GM19099 (cell line): ENCODE data around the gene IDH1.

Experiments
- POLR2A ChIP-seq: IDR thresholded peaks from 3 replicates; pipeline ENCODE4 v1.6.1; 2011; ENCODE audit warnings: low read depth; ENCODE audit not compliant: insufficient read length; ENCODE audit errors: extremely low read depth

Gene IDH1

GRCh38 chr2:208266936-208267335 lies 12.1 kb upstream of the IDH1 start:
- TF ChIP-seq POLR2A: no peak

GRCh38 chr2:208266553-208266893 lies 11.7 kb upstream of the IDH1 start:
- TF ChIP-seq POLR2A: no peak

GRCh38 chr2:208265801-208266552 lies 11.1 kb upstream of the IDH1 start, which contains the start of gene PIKFYVE:
Gene PIKFYVE, plus strand, starts transcription at chr2:208266255. Its CDS starts 5,265 bp downstream, at chr2:208271520.
- peak; percentile 62 for TF ChIP-seq POLR2A

- peak; percentile 39 for TF ChIP-seq POLR2A
Observed at GRCh38 chr2:208265371-208265800, 10.5 kb upstream of the IDH1 start.

- no peak for TF ChIP-seq POLR2A
Observed at GRCh38 chr2:208256192-208256782, 1.4 kb upstream of the IDH1 start.

- TF ChIP-seq POLR2A: no peak
Observed at GRCh38 chr2:208255557-208256106, 761 bp upstream of the IDH1 start.

GRCh38 chr2:208254118-208254870 lies 577 bp downstream of the IDH1 start:
- no peak for TF ChIP-seq POLR2A

GRCh38 chr2:208253600-208254117 lies 1.2 kb downstream of the IDH1 start:
- TF ChIP-seq POLR2A: no peak

GRCh38 chr2:208252716-208253492 lies 2.0 kb downstream of the IDH1 start:
- no peak for TF ChIP-seq POLR2A

- TF ChIP-seq POLR2A: no peak
Observed at GRCh38 chr2:208251098-208251497, 3.8 kb downstream of the IDH1 start.

GRCh38 chr2:208250388-208250787 lies 4.5 kb downstream of the IDH1 start:
- TF ChIP-seq POLR2A: no peak

GRCh38 chr2:208249296-208249695 lies 5.6 kb downstream of the IDH1 start:
- no peak for TF ChIP-seq POLR2A

GRCh38 chr2:208248601-208249000 lies 6.3 kb downstream of the IDH1 start:
- no peak for TF ChIP-seq POLR2A

- no peak for TF ChIP-seq POLR2A
Observed at GRCh38 chr2:208245746-208246145, 9.1 kb downstream of the IDH1 start.
